Right hindlimb (tissue), 1 donor: ENCODE results near the gene CELA2A.
"Not testable (repeated sequence)": the region's sequence is repeated elsewhere in the genome, so short reads cannot be mapped to it uniquely, and the experiment has no call there.

Experiments used
- DNase-seq: peaks from one replicate; pipeline ENCODE4 v3.0.0-alpha.2; 2018

CELA2A gene

DNA sequence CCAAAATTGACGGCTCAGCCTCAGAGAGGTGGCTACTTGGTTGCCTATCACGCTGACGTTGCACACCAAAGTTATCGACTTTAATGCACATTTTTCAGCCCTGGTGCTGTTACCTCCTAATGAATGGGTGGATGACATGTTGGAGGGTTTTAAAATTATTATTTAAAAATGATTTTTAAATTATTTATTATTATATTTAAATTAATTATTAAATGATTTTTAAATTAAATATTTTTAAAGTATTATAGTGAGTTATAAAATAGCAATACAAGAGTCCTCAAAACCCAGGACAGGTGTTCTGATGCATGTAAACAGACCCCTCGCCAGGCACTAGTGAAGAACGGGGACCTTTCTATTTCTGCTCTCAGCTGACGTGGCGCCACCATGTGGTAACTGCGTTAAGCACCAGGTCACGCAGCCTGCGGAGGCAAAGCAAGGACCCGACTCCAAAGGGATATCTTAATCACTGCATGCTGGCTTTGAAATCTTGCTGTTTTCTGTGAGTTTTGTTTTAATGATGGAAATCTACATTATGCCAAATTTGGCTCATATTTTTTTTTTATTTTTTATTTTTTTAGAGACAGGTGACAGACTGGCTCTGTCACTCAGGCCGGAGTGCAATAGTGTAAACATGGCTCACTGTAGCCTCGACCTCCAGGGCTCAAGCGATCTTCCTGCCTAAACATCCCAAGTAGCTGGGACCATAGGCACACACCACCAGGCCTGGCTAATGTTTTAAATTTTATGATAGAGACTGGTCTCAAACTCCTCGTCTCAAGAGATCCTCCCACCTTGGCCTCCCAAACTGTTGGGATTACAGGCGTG lies 44.9 kb downstream of the CELA2A start:
- DNase-seq: no peak

DNA sequence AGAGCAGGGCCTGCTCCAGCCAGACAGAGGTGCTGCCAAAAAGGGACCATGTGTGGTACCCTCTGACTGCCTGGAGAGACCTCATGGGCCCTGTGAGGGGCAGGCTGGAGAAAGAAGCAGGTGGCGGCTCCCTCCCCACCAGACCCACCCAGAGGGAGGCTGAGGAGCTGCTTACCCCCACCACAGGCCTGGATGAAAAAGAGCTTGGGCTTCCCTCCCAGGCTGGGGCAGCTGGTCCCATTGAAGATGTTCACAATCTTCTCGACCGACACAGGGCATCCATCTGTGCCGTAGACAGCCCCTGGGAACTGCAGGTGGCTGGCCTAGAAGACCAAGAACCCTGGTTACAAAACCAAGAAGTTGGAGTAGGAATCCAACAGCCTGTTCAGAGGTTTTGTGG lies 47.9 kb downstream of the CELA2A start:
- DNase-seq: no peak

DNA sequence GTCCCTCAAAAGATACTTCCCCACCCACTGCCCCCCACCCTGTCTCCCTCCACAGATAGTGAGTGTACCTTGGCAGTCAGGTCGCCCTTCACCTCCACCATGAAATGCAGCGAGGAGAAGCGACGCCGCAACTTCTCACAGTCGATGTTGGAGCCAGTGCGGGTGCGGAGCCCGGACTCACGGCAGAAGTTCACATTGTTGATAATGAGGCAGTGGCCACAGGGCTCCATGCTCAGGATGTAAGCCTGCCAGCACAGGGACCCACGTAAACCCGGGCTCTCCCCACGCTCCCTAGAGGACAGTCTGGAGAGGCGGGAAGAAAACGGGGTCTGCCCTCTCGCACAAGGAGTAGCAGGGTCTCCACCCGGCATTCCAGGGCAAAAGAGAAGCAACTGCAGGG lies 50.3 kb downstream of the CELA2A start:
- DNase-seq: no peak

DNA sequence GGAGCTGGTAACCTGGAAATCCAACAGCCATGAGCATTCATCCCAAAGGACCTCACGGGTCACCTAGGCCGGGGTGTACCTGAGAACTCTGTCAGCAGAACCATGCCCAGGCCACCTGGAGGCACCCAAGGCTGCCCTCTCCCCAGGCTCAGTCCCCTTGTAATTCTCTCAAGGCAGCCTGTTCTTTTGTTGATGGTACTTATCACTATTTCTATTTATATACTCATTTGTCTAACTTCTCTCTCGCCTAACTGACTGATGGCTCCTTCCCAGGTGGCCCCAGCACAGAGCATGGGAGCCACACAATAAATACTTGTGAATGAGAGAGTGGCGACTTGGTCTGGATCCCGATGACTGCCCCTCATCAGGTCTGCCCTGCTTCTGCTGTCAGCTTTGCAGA lies 50.7 kb downstream of the CELA2A start:
- no peak for DNase-seq

DNA sequence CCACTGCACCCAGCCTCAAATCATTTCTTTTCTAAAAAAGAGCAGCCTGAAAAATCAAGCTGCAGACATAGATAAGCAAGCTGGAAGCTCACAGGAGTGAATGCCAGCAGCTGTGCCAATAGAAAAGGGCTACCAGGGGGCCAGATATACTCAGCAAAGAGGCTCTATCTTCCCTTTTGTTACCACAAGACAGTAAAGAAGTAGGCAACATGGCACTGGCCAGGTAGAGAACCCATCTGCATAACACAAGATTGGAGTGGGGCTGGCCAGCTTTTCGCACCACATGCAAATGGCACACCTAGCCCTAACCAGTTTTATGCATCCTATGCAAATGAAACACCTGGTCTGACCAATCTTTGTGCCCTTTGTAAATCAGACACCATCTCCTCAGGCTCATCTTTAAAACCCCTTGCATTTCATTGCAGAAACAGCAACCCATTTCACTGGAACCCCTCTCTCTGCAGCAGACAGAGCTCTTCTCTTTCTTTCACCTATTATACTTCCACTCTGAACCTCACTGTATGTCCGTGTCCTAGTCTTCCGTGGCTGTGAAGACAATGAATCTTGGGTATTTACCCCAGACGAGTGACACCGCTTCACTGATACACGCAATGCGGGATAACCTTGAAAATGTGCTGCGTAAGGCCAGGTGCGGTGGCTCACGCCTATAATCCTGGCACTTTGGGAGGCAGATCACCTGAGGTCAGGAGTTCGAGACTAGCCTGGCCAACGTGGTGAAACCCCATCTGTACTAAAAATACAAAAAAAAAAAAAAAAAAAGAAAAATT lies 52.4 kb downstream of the CELA2A start:
- DNase-seq: no peak

DNA sequence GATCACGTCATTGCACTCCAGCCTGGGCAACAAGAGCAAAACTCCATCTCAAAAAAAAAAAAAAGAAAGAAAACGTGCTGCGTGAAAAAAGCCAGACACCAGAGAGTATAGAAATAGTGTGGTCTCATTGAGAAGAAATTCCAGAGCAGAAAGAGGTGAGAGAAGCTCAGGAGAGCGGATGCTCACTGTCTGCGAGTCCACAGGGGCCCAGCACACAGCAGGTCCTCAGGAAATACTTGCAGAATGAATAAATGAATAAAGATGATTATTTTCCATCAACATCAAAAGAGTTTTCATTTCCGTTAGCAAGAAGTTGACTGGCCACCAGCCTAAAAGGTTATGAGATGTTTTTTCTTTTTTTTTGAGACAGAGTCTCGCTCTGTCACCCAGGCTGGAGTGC lies 53.1 kb downstream of the CELA2A start:
- DNase-seq: no peak

DNA sequence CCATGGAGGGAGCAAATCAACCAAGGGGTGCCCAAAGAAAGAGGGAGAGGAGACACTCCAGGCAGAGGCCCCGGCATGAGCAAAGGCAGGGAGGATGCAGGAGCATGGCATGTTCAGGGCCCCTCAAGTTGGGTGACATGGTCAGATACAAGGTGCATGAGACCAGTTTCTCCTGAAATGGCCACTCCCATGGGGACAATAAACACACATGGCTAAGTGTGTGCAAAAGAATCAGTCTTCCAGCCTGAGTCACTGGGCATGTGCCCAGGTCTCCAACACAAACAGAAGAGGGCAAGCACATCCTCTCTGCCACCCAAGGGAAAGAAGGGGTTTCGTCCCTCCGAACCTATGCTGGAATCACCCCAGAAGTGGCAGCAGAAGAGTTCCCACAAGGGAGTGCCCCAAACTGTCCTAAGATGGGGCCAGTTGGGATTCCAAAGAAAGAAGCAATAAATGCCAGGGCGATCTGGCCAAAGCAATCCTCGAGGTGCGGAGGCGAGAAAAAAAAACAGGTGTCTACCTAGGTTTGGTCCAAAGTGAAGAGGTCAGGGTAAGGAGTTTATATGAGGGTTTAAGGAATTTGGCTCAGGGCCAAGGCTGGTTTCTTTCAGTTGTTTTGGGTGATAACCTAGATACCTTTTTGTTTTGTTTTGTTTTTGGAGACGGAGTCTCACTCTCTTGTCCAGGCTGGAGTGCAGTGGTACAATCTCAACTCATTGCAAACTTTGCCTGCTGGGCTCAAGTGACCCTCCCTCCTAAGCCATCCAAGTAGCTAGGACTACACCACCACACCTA lies 54.3 kb downstream of the CELA2A start:
- no peak for DNase-seq

DNA sequence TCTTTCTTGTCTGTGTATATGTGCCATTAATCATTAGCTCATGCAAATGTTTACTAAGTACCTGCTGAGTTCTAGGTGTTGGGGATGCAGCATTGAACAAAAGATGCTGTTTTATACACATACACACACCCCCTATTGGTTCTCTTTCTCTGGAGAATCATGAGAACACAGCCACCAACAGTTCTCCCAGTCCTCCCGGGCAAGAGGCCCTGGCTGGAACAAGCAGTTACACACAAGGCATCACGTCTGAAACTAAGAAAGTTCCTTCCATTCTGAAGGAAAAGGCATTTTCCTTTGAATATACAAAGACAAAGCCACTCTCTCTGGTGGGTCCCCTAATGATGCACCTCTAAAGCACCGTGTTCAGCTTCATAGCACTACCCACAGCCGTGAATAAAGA lies 56.7 kb downstream of the CELA2A start:
- no peak for DNase-seq

DNA sequence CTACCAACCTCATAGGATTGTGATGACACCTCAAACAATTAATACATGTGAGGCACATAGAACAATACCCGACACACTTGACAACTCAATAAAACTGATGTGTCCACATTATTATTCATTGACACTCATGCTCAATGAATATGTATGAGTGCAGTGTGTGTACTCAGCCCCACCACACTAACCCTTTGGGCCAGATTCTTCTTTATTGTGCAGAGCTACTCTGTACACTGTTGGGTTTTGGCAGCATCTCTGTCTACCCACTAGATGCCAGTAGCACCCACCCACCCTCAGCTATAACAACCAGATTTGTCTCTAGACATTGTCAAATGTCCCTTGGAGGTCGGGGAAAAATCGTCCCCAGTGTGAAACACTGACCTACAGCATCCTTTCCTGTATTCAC lies 57.4 kb downstream of the CELA2A start:
- no peak for DNase-seq

DNA sequence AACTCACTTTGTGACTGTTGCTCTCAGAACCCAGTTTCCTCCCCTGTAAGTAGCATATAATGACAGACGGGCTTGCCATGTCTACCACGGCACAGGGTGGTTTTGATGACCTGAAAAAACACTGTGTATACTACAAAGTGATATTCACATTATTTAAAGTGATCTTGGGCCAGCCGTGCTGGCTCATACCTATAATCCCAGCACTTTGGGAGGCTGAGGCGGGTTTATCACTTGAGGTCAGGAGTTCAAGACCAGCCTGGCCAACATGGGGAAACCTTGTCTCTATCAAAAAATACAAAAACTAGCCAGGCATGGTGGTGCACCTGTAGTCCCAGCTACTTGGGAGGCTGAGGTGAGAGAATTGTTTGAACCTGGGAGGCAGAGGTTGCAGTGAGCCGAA lies 58.0 kb downstream of the CELA2A start:
- not testable (repeated sequence) for DNase-seq

DNA sequence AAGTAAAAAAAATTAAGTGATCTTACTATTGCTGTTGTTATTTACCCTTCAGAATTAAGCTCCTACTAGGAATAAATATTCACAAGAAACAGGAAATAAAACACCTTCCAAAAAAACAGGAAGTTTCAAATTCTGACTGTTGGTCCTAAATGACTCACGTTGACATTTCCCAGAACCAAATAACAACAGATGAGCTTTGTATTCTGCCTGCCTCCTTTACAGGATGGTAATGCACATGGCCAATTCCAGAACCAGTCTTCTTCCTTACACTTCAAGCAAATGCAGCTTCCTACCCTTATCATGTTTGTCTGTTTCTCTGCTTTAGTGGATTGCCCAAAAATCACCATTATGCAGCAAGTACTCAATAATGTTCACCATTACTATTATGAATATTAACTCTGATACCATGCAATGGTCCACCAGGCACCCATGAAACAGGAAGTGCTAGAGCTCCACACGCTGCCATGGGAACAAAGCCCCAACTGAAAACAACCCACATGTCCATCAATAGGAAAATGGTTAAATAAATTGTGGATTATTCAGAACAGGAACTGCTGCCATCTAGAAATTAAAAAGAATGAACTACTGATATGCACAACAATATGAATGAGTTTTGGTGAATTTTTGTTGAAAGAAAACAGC lies 58.6 kb downstream of the CELA2A start:
- DNase-seq: no peak

DNA sequence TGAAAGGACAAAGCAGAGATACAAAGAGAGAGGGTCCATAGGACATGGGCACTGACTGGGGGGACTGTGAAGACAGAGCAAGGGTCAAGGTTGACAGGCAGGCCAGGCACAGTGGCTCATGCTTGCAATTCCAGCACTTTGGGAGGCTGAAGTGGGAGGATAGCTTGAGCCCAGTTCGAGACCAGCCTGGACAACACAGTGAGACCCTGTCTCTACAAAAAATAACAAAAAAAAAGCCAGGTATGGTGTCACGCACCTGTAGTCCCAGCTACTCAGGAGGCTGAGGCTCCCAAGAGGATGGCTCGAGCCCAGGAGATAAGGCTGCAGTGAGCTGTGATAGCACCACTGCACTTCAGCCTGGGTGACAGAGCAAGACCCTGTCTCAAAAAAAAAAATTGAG lies 63.1 kb downstream of the CELA2A start:
- no peak for DNase-seq

DNA sequence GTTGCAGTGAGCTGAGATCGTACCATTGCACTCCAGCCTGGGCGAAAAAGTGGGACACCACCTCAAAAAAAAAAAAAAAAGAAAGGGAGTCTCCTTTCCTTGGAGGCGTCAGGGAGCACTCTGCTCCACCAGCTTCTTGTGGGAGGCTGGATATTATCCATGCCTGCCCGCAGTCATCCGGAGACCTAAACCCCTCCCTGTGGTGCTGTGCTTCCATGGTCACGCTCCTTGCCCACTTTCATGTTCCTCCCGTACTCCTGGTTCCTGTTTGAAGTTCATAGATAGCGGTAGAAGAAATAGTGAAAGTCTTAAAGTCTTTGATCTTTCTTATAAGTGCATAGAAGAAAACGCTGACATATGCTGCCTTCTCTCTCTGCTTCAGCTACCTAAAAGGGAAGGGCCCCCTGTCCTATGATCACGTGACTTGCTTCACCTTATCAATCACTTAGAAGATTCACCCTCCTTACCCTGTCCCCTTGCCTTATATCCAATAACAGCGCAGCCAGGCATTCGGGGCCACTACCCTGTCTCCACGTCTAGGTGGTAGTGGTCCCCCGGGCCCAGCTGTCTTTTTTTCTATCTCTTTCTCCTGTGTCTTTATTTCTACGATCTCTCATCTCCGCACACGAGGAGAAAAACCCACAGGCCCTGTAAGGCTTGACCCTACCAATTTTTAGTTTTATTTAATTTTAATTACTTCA lies 64.8 kb downstream of the CELA2A start:
- DNase-seq: not testable (repeated sequence)
